K562 (cell line): ENCODE data around the gene TVP23A. TPM values are rescaled to one million over a fixed set of nuclear protein-coding genes. Genes with fewer than 3 reads are reported as not detected.

Source experiments
- ATAC-seq: fragments of 200-7000 bp; cut with Tn5 transposase; 3 replicates; pipeline ENCODE4 v1.9.1; 2020; ENCODE audit warnings: moderate library complexity
- BruUV-seq: library from RNA; stranded (reverse); fragments of 400-500 nt; replicated peaks from 2 replicates; lab custom pipeline; 2021; lab: Mats Ljungman, UMichigan
- CTCF ChIA-PET: fragments of 300-600 bp; formaldehyde crosslinking; extraction: SDS; loops from one replicate; lab custom pipeline; 2021; ENCODE audit warnings: low intra/inter-chr PET ratio; lab: Yijun Ruan, JAX
- POLR2A ChIA-PET: fragments of 300-600, 350-650 bp; sonication (Branson Sonifier 250); formaldehyde crosslinking; extraction: SDS; loops from one replicate; lab custom pipeline; 2021; ENCODE audit warnings: antibody characterized with exemption, inconsistent platforms; lab: Yijun Ruan, JAX
- DNase-seq, 4 experiments: peaks; one replicate each; pipeline versions ENCODE4 v3.0.0 to v3.0.0-alpha.2; 2011 to 2018; ENCODE audit warnings: low spot score in 3 of 4, mixed read lengths in 3 of 4; ENCODE audit errors: extremely low read depth in 1 of 4
- FAIRE-seq: peaks from 2 replicates; lab custom pipeline; 2011; peaks lifted over from hg19 to GRCh38; lab: Jason Lieb, UNC
- H2AFZ ChIP-seq: 2 replicates; pipeline ENCODE4 v1.6.0; 2011; ENCODE audit warnings: low read depth, low read length, control low read depth, inconsistent platforms
- H3K27ac ChIP-seq: fragments of 200-600 bp; 3 replicates; pipeline ENCODE4 v1.8.0; 2011; ENCODE audit warnings: low read depth, mild to moderate bottlenecking, control low read depth, inconsistent platforms, low read length, moderate library complexity, mixed read lengths; ENCODE audit errors: extremely low read depth
- H3K27me3 ChIP-seq, 2 experiments: fragments of 300-600 bp in 1 of 2; 2 replicates in 1 of 2; 3 replicates in 1 of 2; pipeline versions ENCODE4 v1.6.0 to v1.8.0; 2011; ENCODE audit warnings: inconsistent platforms in 2 of 2, low read length in 2 of 2, mild to moderate bottlenecking in 1 of 2, mixed read lengths in 1 of 2, moderate library complexity in 1 of 2; ENCODE audit not compliant: control insufficient read depth in 2 of 2, insufficient read depth in 2 of 2
- H3K36me3 ChIP-seq: fragments of 300-600 bp; 3 replicates; pipeline ENCODE4 v1.8.0; 2011; ENCODE audit warnings: mild to moderate bottlenecking, low read length, inconsistent platforms; ENCODE audit not compliant: control insufficient read depth, insufficient read depth
- H3K4me1 ChIP-seq, 2 experiments: fragments of 200-600 bp in 1 of 2; replicated peaks in 1 of 2; 2 replicates in 1 of 2; 3 replicates in 1 of 2; pipeline versions ENCODE4 v1.5.1 to v1.8.0; 2011; ENCODE audit warnings: inconsistent platforms in 2 of 2, low read length in 2 of 2, mild to moderate bottlenecking in 1 of 2, mixed read lengths in 1 of 2, moderate library complexity in 1 of 2; ENCODE audit not compliant: control insufficient read depth in 2 of 2, insufficient read depth in 2 of 2
- H3K4me2 ChIP-seq: 2 replicates; pipeline ENCODE4 v1.6.1; 2011; ENCODE audit warnings: low read length, control low read depth, inconsistent platforms, mixed read lengths; ENCODE audit not compliant: insufficient read depth
- H3K4me3 ChIP-seq: fragments of 200-600 bp; sonication (generic), shearing (Covaris generic); 2 replicates; pipeline ENCODE4 v1.5.1; 2016; ENCODE audit warnings: control low read depth, inconsistent platforms
- H3K79me2 ChIP-seq: fragments of 200-600 bp; 3 replicates; pipeline ENCODE4 v1.8.0; 2011; ENCODE audit warnings: low read length, inconsistent platforms; ENCODE audit not compliant: control insufficient read depth, insufficient read depth
- H3K9ac ChIP-seq, 2 experiments: 2 replicates each; pipeline versions ENCODE4 v1.6.0 to v1.6.1; 2011; ENCODE audit warnings: low read depth in 2 of 2, low read length in 2 of 2, control low read depth in 1 of 2, inconsistent platforms in 1 of 2, mild to moderate bottlenecking in 1 of 2, mixed read lengths in 1 of 2; ENCODE audit not compliant: insufficient read depth in 1 of 2
- H3K9me1 ChIP-seq: one replicate; pipeline ENCODE4 v1.6.0; 2011; ENCODE audit warnings: inconsistent platforms, mild to moderate bottlenecking, low read length, moderate library complexity; ENCODE audit not compliant: control insufficient read depth, insufficient read depth
- H3K9me3 ChIP-seq: replicated peaks from 2 replicates; pipeline ENCODE4 v1.5.1; 2011; ENCODE audit warnings: low read depth, low read length, inconsistent platforms; ENCODE audit not compliant: control insufficient read depth, insufficient read depth
- H4K20me1 ChIP-seq: replicated peaks from 2 replicates; pipeline ENCODE4 v1.6.1; 2011; ENCODE audit warnings: low read length, inconsistent platforms, mixed read lengths; ENCODE audit not compliant: control insufficient read depth, insufficient read depth
- CEBPB ChIP-seq: fragments of 450-650 bp; IDR thresholded peaks from 2 replicates; pipeline ENCODE4 v1.6.1; 2016; ENCODE audit warnings: missing genetic modification characterization, missing compliant biosample characterization
- CEBPG ChIP-seq, 3 experiments: fragments of 200-800 bp in 1 of 3; sonication (Bioruptor generic) in 1 of 3; sonication (generic) in 1 of 3; formaldehyde crosslinking in 1 of 3; IDR thresholded peaks in 2 of 3; conservative IDR thresholded peaks in 1 of 3; 2 replicates each; pipeline versions ENCODE4 v1.6.1 to v1.8.0; 2016 to 2022; ENCODE audit warnings: missing compliant biosample characterization in 2 of 3, missing genetic modification characterization in 2 of 3, mild to moderate bottlenecking in 1 of 3, missing genetic modification reagents in 1 of 3
- DPF2 ChIP-seq: fragments of 450-650 bp; IDR thresholded peaks from 2 replicates; pipeline ENCODE4 v1.6.1; 2016
- SP1 ChIP-seq: sonication (generic); formaldehyde crosslinking; IDR thresholded peaks from 2 replicates; pipeline ENCODE4 v1.8.1; 2022; ENCODE audit warnings: mild to moderate bottlenecking, missing genetic modification reagents
- ZSCAN29 ChIP-seq: fragments of 450-650 bp; IDR thresholded peaks from 2 replicates; pipeline ENCODE4 v1.6.1; 2017
- WGBS: fragments of 100-300 bp; shearing (Covaris generic); methylation state at CpG from one replicate; pipeline ENCODE4 v1.1.6; 2016; ENCODE audit warnings: low coverage, mixed read lengths; ENCODE audit not compliant: insufficient coverage; ENCODE audit errors: missing lambda C conversion rate; 5-methylcytosine and 5-hydroxymethylcytosine counted together
- in situ Hi-C: fragments of 300-500 bp; cut with MboI; formaldehyde crosslinking; loops from 4 replicates; pipeline ENCODE4 v1.15.0; 2018; ENCODE audit warnings: inconsistent platforms, mixed read lengths
- intact Hi-C: fragments of 100-400 bp; cut with micrococcal nuclease; formaldehyde crosslinking; loops from 2 replicates; pipeline ENCODE4 v1.14.2; 2022
- polyA plus RNA-seq, 8 experiments: library from polyadenylated mRNA; depleted of rRNA in 4 of 8; stranded (reverse) in 5 of 8; unstranded in 3 of 8; fragments of >200 nt; fragmentation: Nextera tagmentation in 2 of 8; fragmentation: Illumina TruSeq in 1 of 8; extraction: Ambion mirVana in 2 of 8; extraction: Trizol in 1 of 8; gene quantifications; 2 replicates each; pipeline versions ENCODE4 v1.2.1 to v1.2.3, GENCODE V29; 2011 to 2014; ENCODE audit warnings: inconsistent platforms in 1 of 8, missing spikeins in 1 of 8
- total RNA-seq, 7 experiments: library from RNA; depleted of rRNA in 6 of 7; stranded (reverse); fragments of >200 nt in 6 of 7; fragmentation: Illumina TruSeq in 2 of 7; extraction: Trizol in 2 of 7; gene quantifications; 2 replicates each; pipeline versions ENCODE4 v1.2.1 to v1.2.3, GENCODE V29; 2011 to 2021; ENCODE audit warnings: low replicate concordance in 1 of 7
- TF ChIP-seq, protein P1 (sequence below): fragments of 450-650 bp; IDR thresholded peaks from 2 replicates; pipeline ENCODE4 v1.6.1; 2018; ENCODE audit not compliant: partially characterized antibody
- TF ChIP-seq, protein P2 (sequence below): fragments of 250-450 bp; sonication (Bioruptor Pico); IDR thresholded peaks from 2 replicates; pipeline ENCODE4 v1.8.0; 2021; ENCODE audit warnings: moderate library complexity, mild to moderate bottlenecking, inconsistent platforms

TVP23A gene
- total and polyA plus RNA-seq, 9 of the 15 experiments (the other 6 are each of a cell fraction or from before 2014, with no cell fraction given): 0.04 to 0.77 (median 0.10) TPM; not detected in 3

DNA sequence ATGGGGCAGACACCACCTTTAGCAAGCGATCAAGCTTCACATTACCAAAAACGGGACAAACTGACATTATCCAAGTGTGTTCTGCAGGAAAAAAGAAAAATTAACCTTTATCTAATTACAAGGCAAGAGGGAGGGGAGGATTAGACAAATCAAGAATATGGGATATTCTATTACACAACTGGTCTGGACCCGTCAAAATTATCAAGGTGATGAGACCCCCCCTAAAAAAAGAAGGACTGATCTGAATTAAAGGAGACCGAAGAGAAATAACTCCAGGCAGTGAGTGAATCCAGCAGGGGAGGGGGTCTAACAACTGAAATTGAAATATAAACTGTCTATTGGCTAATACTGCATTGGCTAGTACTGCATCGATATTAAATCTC, 75.4 kb downstream of the TVP23A start:
- intact Hi-C loops: no loop called here
- ATAC-seq: no peak
- peak overlapping the region; percentile 98 for H2AFZ ChIP-seq
- peaks cover 28% of the 10 kb centered on the region; the same call in 2 of the 3 replicates for H3K36me3 ChIP-seq
- WGBS: 9% methylated on average over 5 of the region's 5 CpGs
- FAIRE-seq: no peak
- H3K9me1 ChIP-seq: no peaks in the 10 kb centered on the region
- TF ChIP-seq, protein P1, sequence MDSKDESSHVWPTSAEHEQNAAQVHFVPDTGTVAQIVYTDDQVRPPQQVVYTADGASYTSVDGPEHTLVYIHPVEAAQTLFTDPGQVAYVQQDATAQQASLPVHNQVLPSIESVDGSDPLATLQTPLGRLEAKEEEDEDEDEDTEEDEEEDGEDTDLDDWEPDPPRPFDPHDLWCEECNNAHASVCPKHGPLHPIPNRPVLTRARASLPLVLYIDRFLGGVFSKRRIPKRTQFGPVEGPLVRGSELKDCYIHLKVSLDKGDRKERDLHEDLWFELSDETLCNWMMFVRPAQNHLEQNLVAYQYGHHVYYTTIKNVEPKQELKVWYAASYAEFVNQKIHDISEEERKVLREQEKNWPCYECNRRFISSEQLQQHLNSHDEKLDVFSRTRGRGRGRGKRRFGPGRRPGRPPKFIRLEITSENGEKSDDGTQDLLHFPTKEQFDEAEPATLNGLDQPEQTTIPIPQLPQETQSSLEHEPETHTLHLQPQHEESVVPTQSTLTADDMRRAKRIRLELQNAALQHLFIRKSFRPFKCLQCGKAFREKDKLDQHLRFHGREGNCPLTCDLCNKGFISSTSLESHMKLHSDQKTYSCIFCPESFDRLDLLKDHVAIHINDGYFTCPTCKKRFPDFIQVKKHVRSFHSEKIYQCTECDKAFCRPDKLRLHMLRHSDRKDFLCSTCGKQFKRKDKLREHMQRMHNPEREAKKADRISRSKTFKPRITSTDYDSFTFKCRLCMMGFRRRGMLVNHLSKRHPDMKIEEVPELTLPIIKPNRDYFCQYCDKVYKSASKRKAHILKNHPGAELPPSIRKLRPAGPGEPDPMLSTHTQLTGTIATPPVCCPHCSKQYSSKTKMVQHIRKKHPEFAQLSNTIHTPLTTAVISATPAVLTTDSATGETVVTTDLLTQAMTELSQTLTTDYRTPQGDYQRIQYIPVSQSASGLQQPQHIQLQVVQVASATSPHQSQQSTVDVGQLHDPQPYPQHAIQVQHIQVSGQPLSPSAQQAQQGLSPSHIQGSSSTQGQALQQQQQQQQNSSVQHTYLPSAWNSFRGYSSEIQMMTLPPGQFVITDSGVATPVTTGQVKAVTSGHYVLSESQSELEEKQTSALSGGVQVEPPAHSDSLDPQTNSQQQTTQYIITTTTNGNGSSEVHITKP: peak; percentile 67
- TF ChIP-seq CEBPB (tag): peak; percentile 18; the same call in 1 of the 2 replicates
- TF ChIP-seq ZSCAN29: no peak
- TF ChIP-seq, protein P2, sequence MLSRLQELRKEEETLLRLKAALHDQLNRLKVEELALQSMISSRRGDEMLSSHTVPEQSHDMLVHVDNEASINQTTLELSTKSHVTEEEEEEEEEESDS (CRISPR knock-in tag): no peak
- no peak for TF ChIP-seq CEBPG (CRISPR knock-in tag; IDR thresholded peaks at IDR 0.05)
- peak in 1 of 2 experiments; percentile 39; a peak in 2 of 4 replicates for TF ChIP-seq CEBPG (tag; conservative IDR thresholded peaks at IDR 0.05 in 1 of 2, IDR thresholded peaks at IDR 0.05 in 1 of 2)
- TF ChIP-seq DPF2: 0 out of 2 replicates have a peak, but pooled peaks have one; percentile 8
- TF ChIP-seq SP1 (CRISPR knock-in tag): no peak
- TF ChIP-seq, all 486 proteins: peak for 4
- no peaks in the 10 kb centered on the region for H3K27me3 ChIP-seq
- peak overlapping the region in 1 of 2 experiments; percentile 95; a peak in 3 of 4 replicates for H3K9ac ChIP-seq
- H3K4me2 ChIP-seq: peak overlapping the region; percentile 81
- no peak for DNase-seq
- peaks cover 9% of the 10 kb centered on the region; the same call in 2 of the 3 replicates for H3K79me2 ChIP-seq
- no TSS peak for BruUV-seq
- no peaks in the 10 kb centered on the region for H3K9me3 ChIP-seq
- peak overlapping the region; percentile 99 for H3K27ac ChIP-seq
- POLR2A ChIA-PET: interaction anchor here (1.9 kb wide), 1 partner anchor 10 kb away, joined by 21 read pairs; no protein-coding TSS in a partner anchor
- H3K4me3 ChIP-seq: peak overlapping the region; percentile 66
- peaks cover 30 to 31% of the 10 kb centered on the region in 2 experiments for H3K4me1 ChIP-seq
- CTCF ChIA-PET: no interaction called here
- in situ Hi-C loops: loop anchor here (5.0 kb wide), 1 partner anchor 491 kb away; no protein-coding TSS in a partner anchor
- no peaks in the 10 kb centered on the region for H4K20me1 ChIP-seq
